PC-3 (cell line): ENCODE measurements around the gene ZFHX3. TPM values are rescaled to one million over a fixed set of nuclear protein-coding genes. Genes with fewer than 3 reads are reported as not detected.

Experiments used
- ATAC-seq: fragments of 200-7000 bp; cut with Tn5 transposase; 2 replicates; pipeline ENCODE4 v1.9.1; 2020; ENCODE audit warnings: mild to moderate bottlenecking, moderate library complexity
- BruUV-seq: library from RNA; stranded (reverse); fragments of 400-500 nt; replicated peaks from 2 replicates; lab custom pipeline; 2021; lab: Mats Ljungman, UMichigan
- CTCF ChIA-PET: fragments of 300-600 bp; sonication (Branson Sonifier 250); formaldehyde crosslinking; loops from one replicate; lab custom pipeline; 2022; ENCODE audit warnings: antibody characterized with exemption; lab: Charles Lee
- POLR2A ChIA-PET: fragments of 300-600 bp; sonication (Branson Sonifier 250); formaldehyde crosslinking; loops from one replicate; lab custom pipeline; 2022; ENCODE audit warnings: antibody characterized with exemption; ENCODE audit not compliant: unreplicated experiment; lab: Charles Lee
- DNase-seq: peaks from one replicate; pipeline ENCODE4 v3.0.0-alpha.2; 2015
- H2AFZ ChIP-seq: fragments of 300-600 bp; sonication (generic); 2 replicates; pipeline ENCODE4 v1.6.0; 2016; ENCODE audit warnings: antibody characterized with exemption, low read length
- H3F3A ChIP-seq: fragments of 300-600 bp; sonication (generic); one replicate; pipeline ENCODE4 v1.6.0; 2017; ENCODE audit warnings: antibody characterized with exemption, low read length, control low read depth, mild to moderate bottlenecking; ENCODE audit not compliant: unreplicated experiment
- H3K27ac ChIP-seq: fragments of 300-600 bp; sonication (generic); 2 replicates; pipeline ENCODE4 v1.5.1; 2016; ENCODE audit warnings: mild to moderate bottlenecking, low read length
- H3K27me3 ChIP-seq: fragments of 300-600 bp; sonication (generic); 2 replicates; pipeline ENCODE4 v1.6.1; 2016; ENCODE audit warnings: low read length, mixed read lengths
- H3K36me3 ChIP-seq: fragments of 300-600 bp; sonication (generic); 2 replicates; pipeline ENCODE4 v1.6.1; 2016; ENCODE audit warnings: low read depth, mixed run types, low read length, mixed read lengths
- H3K4me1 ChIP-seq: fragments of 300-600 bp; sonication (generic); 2 replicates; pipeline ENCODE4 v1.5.1; 2016; ENCODE audit warnings: low read length; ENCODE audit not compliant: insufficient read depth
- H3K4me2 ChIP-seq: fragments of 300-600 bp; sonication (generic); 2 replicates; pipeline ENCODE4 v1.6.0; 2016; ENCODE audit warnings: low read length
- H3K4me3 ChIP-seq: fragments of 300-600 bp; sonication (generic); 2 replicates; pipeline ENCODE4 v1.5.1; 2016; ENCODE audit warnings: mild to moderate bottlenecking, low read length, mixed read lengths
- H3K79me2 ChIP-seq: fragments of 300-600 bp; sonication (generic); 2 replicates; pipeline ENCODE4 v1.6.1; 2017; ENCODE audit warnings: low read length, mixed read lengths
- H3K9ac ChIP-seq: fragments of 300-600 bp; sonication (generic); 2 replicates; pipeline ENCODE4 v1.6.0; 2016; ENCODE audit warnings: mild to moderate bottlenecking, low read length
- H3K9me2 ChIP-seq: fragments of 300-600 bp; sonication (generic); replicated peaks from 2 replicates; pipeline ENCODE4 v1.6.1; 2016; ENCODE audit warnings: mixed run types, low read length, mixed read lengths
- H3K9me3 ChIP-seq: fragments of 300-600 bp; sonication (generic); 2 replicates; pipeline ENCODE4 v1.6.1; 2016; ENCODE audit warnings: low read length, mixed read lengths
- H4K20me1 ChIP-seq: fragments of 300-600 bp; sonication (generic); 2 replicates; pipeline ENCODE4 v1.6.1; 2016; ENCODE audit warnings: low read length, mixed read lengths
- EZH2 ChIP-seq: fragments of 300-600 bp; sonication (generic); IDR thresholded peaks from one replicate; pipeline ENCODE4 v1.6.1; 2017; ENCODE audit warnings: antibody characterized with exemption, mild to moderate bottlenecking, low read length; ENCODE audit not compliant: unreplicated experiment
- EZH2phosphoT487 ChIP-seq: fragments of 300-600 bp; sonication (generic); IDR thresholded peaks from 2 replicates; pipeline ENCODE4 v1.6.1; 2018; ENCODE audit warnings: mild to moderate bottlenecking, antibody characterized with exemption, low read length, borderline replicate concordance
- intact Hi-C: fragments of 100-400 bp; cut with micrococcal nuclease; formaldehyde crosslinking; loops from 2 replicates; pipeline ENCODE4 v1.9.0; 2023
- total RNA-seq: library from RNA; depleted of rRNA; stranded (reverse); fragments of >200 nt; gene quantifications from 2 replicates; pipeline ENCODE4 v1.2.3, GENCODE V29; 2014
- TF ChIP-seq, protein P1 (sequence below): fragments of 300-600 bp; sonication (generic); conservative IDR thresholded peaks from 2 replicates; pipeline ENCODE4 v1.5.1; 2017; ENCODE audit warnings: antibody characterized with exemption, low read depth, mild to moderate bottlenecking, low read length

Gene ZFHX3
- total RNA-seq, 1 experiment from 2014 or later = 3.5 TPM

DNA sequence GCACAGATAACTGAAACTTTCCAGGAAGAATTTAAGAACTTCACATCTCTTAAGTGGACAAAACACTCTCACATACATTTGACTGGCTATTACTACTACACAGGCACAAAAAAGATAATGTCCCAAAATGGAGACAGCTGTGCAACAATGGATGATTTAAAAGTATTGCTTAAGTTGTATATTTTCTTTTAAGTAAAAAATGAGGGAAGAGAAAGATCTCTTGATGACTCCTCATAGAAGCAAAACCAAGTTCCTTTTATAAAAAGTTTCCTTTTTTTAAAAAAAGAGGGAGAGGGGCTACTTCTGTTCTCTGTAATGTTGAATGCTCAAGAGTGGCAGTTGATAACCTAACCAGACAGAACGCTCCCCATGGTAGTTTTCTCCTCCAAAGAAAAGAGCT lies 195.5 kb downstream of the ZFHX3 start:
- no peak for TF ChIP-seq EZH2phosphoT487
- TF ChIP-seq EZH2 = no peak
- TF ChIP-seq, protein P1, sequence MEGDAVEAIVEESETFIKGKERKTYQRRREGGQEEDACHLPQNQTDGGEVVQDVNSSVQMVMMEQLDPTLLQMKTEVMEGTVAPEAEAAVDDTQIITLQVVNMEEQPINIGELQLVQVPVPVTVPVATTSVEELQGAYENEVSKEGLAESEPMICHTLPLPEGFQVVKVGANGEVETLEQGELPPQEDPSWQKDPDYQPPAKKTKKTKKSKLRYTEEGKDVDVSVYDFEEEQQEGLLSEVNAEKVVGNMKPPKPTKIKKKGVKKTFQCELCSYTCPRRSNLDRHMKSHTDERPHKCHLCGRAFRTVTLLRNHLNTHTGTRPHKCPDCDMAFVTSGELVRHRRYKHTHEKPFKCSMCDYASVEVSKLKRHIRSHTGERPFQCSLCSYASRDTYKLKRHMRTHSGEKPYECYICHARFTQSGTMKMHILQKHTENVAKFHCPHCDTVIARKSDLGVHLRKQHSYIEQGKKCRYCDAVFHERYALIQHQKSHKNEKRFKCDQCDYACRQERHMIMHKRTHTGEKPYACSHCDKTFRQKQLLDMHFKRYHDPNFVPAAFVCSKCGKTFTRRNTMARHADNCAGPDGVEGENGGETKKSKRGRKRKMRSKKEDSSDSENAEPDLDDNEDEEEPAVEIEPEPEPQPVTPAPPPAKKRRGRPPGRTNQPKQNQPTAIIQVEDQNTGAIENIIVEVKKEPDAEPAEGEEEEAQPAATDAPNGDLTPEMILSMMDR = no peak
- ATAC-seq = no peak
- H3K27ac ChIP-seq = no peak overlapping the region
- no peak overlapping the region for H3K9ac ChIP-seq
- H3F3A ChIP-seq = no peaks in the 10 kb centered on the region
- intact Hi-C loops = no loop called here
- no TSS peak for BruUV-seq
- no peak for DNase-seq
- no peak overlapping the region for H3K4me3 ChIP-seq
- no peaks in the 10 kb centered on the region for H3K9me3 ChIP-seq
- no peaks in the 10 kb centered on the region for H3K36me3 ChIP-seq
- no peak overlapping the region for H2AFZ ChIP-seq
- peaks cover 15% of the 10 kb centered on the region for H3K4me1 ChIP-seq
- no peaks in the 10 kb centered on the region for H3K79me2 ChIP-seq
- CTCF ChIA-PET = no interaction called here
- no peaks in the 10 kb centered on the region for H3K27me3 ChIP-seq
- H3K4me2 ChIP-seq = no peak overlapping the region
- H3K9me2 ChIP-seq = no peaks in the 10 kb centered on the region
- no peaks in the 10 kb centered on the region for H4K20me1 ChIP-seq
- POLR2A ChIA-PET = no interaction called here

DNA sequence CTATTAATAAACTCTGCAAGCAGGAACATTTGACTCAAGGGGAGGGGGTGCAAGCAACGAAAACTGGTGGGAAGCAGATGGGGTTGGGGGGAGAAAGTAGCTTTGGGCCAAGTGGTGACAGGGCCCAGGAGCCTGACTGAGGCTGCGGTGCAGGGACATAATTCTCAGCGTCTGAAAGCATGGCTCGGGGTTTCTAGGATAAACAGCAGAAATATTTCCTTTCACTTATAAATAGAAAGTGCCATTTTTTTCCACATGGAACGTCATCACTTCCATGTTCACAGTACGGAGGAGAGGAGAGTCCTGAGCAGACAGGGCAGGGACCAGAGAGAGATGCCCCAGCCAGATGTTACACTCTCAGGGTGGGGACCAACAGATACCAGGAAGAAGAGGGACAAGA lies 197.1 kb downstream of the ZFHX3 start:
- H3K36me3 ChIP-seq = no peaks in the 10 kb centered on the region
- no peaks in the 10 kb centered on the region for H3K9me2 ChIP-seq
- no peak overlapping the region for H2AFZ ChIP-seq
- no peak overlapping the region for H3K27ac ChIP-seq
- H3K79me2 ChIP-seq = no peaks in the 10 kb centered on the region
- intact Hi-C loops = no loop called here
- TF ChIP-seq EZH2phosphoT487 = no peak
- TF ChIP-seq EZH2 = no peak
- TF ChIP-seq, protein P1 = no peak
- no peaks in the 10 kb centered on the region for H3K9me3 ChIP-seq
- H3K27me3 ChIP-seq = no peaks in the 10 kb centered on the region
- DNase-seq = no peak
- CTCF ChIA-PET = interaction anchor here (0.6 kb wide), 1 partner anchor 1027 kb away, joined by 8 read pairs; no protein-coding TSS in a partner anchor
- ATAC-seq = no peak
- no peak overlapping the region for H3K4me2 ChIP-seq
- no peaks in the 10 kb centered on the region for H3F3A ChIP-seq
- no TSS peak for BruUV-seq
- H3K9ac ChIP-seq = no peak overlapping the region
- POLR2A ChIA-PET = no interaction called here
- H3K4me3 ChIP-seq = no peak overlapping the region
- H3K4me1 ChIP-seq = peaks cover 15% of the 10 kb centered on the region
- H4K20me1 ChIP-seq = no peaks in the 10 kb centered on the region

DNA sequence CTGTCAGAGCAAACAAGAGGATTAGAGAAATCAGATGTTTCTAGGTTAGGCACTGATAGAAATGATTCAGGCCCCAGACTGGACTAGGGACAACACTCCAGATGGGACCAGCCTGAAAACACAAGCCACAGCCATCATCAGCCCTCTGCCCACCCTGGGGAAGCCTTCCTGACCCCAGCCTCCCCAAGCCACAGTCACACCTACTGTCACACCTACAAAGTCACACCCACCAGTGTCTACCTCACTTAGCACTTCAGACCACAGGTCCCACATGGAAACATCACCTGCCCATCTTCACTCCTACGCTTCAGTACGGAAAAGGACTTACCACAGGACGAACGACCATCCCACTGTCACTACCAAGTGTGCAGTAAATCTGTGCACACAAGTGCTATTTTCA lies 197.9 kb downstream of the ZFHX3 start:
- Histone ChIP-seq H3K4me1 (peaks cover 15% of the 10 kb centered on the region), H3K79me2 (no peaks in the 10 kb centered on the region), H2AFZ (no peak overlapping the region), H3K27ac (no peak overlapping the region), H3K9me2 (no peaks in the 10 kb centered on the region), H3K4me2 (no peak overlapping the region), H4K20me1 (no peaks in the 10 kb centered on the region), H3K36me3 (no peaks in the 10 kb centered on the region), H3K9ac (no peak overlapping the region), H3F3A (no peaks in the 10 kb centered on the region), H3K27me3 (no peaks in the 10 kb centered on the region), H3K9me3 (no peaks in the 10 kb centered on the region), H3K4me3 (no peak overlapping the region)
- TF ChIP-seq, protein P1 = no peak
- no peak for TF ChIP-seq EZH2
- TF ChIP-seq EZH2phosphoT487 = no peak
- ChIA-PET POLR2A (no interaction called here), CTCF (interaction anchor here (0.6 kb wide), 1 partner anchor 1028 kb away, joined by 8 read pairs; no protein-coding TSS in a partner anchor)
- DNase-seq (no peak), ATAC-seq (no peak)
- intact Hi-C loops = no loop called here
- BruUV-seq = no TSS peak
